ENCODE data around the gene OR5AL1.
"Not testable (repeated sequence)": the region's sequence is repeated elsewhere in the genome, so short reads cannot be mapped to it uniquely, and the experiment has no call there.

OR5AL1 gene

DNA sequence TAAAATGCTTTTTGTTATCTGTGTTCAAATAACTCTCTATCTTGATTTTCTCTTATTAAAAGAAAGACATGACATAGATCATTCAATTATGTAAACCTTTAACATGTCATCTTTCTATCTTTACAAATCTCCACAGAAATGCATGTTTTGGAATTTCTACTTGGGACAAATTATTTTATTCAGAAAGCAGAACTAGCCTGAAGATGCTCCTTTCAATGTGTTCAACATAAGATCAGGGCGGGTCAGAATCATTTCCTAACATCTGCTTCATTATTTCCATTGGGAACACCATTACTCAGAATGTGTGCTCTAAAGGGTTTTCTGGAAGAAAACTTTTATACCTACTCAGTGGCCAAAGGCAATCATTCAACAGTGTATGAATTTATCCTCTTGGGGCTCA is at the start of gene OR5AL1:
Gene OR5AL1 (plus strand): TSS at position 301 of the 400 bp plus-strand sequence.
- DNase-seq = no peak

DNA sequence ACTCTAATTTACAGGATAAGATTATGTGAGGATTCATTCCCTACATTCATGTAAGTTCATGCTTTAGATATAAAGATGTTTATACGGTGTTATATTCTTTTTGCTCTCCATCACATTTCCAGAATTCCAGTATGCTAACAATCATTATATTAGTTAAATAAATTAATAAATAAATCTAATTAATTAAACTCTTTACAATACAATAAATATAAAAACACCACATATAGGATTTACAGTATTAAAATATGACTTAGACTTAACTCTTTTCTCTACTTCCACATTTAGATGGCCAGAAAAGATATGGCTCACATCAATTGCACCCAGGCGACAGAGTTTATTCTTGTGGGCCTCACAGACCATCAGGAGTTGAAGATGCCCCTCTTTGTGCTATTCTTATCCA is 37.2 kb upstream of the OR5AL1 start, which contains the start of gene OR8U1:
Gene OR8U1 (plus strand): TSS at position 301 of the 400 bp plus-strand sequence. CDS start 0 bp downstream, at position 301.
- no peak for DNase-seq

DNA sequence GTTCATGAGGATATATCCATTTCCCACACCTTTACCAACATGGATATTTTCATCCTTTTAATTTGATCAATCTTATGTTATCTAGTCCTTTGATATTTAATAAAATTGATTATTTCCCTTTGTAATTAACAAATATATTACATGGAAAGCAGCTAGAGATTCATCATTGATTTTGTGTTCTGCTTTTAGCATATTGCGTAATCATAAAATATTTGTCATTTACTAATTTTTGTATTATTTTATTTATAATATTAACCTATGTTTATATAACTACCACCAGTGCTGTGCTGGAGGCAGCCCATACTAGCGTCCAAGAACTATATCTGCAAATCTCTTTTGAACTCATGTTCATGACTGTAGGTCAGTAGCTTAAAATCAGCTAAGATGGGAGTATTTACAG is 32.4 kb upstream of the OR5AL1 start:
- DNase-seq = no peak

DNA sequence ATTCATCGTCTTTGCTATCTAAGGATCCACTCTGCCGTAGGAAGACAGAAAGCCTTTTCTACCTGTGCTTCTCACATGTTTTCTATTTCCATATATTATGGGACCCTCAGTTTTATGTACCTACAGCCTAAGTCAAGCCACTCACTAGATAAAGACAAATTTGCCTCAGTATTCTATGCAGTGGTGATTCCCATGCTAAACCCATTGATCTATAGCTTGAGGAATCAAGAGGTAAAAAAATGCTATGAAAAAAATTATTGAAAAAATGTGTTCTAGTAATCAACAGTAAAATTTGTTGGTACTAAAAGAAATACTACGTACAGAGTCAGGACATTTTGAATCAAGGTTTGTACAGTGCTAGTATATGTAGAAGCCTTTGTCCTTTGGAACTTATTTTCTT is 18.1 kb upstream of the OR5AL1 start:
- DNase-seq = no peak

DNA sequence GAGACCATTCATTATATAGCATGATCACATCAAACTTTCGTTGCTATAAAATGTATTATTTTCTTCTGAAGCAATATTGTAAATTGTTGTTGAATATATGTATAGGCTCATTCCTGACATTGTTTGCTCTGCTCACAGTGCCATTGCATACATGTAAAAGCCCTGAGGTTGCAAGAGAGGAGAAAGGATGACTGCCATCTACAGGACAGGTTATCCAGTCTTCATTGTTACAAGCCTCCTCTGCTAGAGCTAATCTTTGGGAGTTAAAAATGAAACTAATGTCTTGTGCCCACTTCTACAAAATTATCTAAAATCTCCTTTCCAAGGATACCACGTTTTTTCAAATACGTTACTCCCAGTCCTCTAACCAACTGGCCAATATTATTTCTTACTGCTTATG is 16.4 kb upstream of the OR5AL1 start:
- no peak for DNase-seq

DNA sequence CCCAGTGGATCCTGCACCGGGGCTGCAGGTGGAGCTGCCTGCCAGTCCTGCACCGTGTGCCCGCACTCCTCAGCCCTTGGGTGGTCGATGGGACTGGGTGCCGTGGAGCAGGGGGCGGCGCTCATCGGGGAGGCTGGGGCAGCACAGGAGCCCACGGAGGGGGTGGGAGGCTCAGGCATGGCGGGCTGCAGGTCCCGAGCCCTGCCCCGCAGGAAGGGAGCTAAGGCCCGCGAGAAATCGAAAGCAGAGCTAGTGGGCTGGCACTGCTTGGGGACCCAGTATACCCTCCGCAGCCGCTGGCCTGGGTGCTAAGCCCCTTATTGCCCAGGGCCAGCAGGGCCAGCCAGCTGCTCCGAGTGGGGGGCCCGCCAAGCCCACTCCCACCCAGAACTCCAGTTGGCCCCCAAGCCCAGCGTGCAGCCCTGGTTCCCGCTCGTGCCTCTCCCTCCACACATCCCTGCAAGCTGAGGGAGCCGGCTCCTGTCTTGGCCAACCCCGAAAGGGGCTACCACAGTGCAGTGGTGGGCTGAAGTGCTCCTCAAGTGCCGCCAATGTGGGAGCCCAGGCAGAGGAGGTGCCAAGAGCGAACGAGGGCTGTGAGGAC is 10.5 kb upstream of the OR5AL1 start:
- not testable (repeated sequence) for DNase-seq

DNA sequence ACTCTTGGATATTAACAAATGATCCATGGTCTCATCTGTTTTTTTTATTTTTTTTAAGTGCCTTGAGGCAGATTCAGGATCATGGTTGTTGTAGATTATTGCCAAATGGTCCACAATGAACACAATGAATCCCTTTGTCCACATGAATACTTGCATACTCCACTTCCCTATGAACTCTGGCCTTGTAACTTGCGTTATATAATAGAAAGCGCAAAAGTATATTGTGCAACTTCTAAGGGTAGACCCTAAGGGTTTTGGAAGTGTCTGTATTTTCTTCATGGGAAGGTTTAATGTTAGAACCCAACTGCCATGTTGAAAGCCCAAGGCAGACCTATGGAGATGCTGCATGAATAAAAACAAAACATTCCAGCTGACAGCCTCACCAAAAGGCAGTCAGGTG is 8.1 kb upstream of the OR5AL1 start:
- DNase-seq = no peak

DNA sequence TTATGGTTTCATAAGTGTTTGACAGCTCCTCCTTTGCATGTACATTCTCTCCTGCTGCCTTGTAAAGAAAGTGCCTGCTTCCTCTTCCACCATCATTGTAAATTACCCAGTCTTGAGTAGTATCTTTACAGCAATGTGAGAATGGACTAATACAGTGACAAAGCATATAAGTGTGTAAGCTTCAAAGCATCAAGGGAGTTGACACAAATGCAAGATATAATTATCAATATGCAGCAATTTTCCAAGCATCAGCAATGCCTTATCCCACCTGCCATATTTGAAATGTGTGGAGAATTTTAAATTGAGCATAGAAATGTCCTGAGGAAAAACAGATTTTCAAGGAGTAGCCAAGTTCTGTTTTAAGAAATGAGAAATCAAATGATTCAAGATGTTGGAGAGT is 1.7 kb upstream of the OR5AL1 start:
- DNase-seq = no peak

DNA sequence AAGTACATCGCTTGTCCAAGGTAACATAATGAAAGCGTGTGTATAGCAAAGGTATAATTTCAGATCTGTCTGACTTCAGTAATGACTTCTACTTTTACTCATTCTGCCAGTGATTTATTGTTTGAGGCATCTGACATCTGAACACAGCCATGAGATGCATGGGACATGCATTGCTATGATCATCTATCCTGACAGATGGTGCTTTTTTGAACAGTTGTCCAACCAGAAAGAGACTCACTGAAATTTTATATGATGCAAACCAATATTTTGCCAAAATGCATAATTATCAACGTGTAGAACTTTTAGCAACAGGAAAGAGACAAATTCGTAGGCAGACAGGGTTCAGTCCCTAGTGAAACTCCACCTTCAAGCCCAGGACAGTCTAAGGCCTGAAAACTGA is 41.0 kb downstream of the OR5AL1 start:
- no peak for DNase-seq

DNA sequence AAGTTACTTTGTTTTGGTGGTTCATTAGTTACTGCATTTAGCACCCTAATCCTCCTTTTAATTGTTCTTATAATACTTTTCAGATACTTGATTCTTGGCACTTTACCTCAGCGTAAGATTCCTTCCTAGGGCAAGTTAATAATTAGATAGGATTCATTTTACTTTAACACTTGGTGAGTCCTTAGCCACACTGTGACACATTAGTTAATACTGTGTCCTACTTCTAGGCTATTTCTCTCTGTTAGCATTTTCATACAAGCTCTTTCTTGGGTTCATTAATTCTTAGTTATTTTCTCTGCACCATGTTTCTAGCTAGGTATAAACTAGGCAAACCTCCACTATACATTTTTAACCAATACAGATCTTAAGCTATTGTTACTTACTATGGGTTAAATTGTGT is 44.6 kb downstream of the OR5AL1 start:
- no peak for DNase-seq
